Breast epithelium (tissue), 3 donors: ENCODE results near the gene CDCA4.
"Not testable (repeated sequence)": the region's sequence is repeated elsewhere in the genome, so short reads cannot be mapped to it uniquely, and the experiment has no call there.

Source experiments
- CTCF ChIP-seq, 3 donors: fragments of 450-650 bp; IDR thresholded peaks; one replicate each; pipeline ENCODE4 v1.5.1; 2016 to 2017; ENCODE audit warnings: antibody characterized with exemption in 3 of 3, mild to moderate bottlenecking in 3 of 3, moderate library complexity in 3 of 3
- POLR2AphosphoS5 ChIP-seq, 3 donors: sonication (generic); formaldehyde crosslinking; IDR thresholded peaks; one replicate each; pipeline ENCODE4 v1.6.1; 2017; ENCODE audit warnings: antibody characterized with exemption in 3 of 3

DNA sequence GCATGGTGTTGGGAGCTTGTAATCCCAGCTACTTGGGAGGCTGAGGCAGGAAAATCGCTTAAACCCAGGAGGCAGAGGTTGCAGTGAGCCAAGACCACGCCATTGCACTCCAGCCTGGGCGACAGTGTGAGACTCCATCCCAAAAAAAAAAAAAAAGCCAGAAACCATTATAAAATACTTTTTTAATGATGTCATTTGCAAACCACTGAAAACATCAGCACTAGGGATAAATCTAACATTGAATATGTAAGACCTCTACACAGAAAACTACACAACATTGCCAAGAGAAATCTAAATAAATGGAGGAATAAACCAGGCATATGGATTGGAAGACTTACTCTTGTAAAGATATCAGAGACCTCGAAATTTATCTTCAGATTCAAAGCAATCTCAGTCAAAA, 6.8 kb upstream of the CDCA4 start:
- not testable (repeated sequence) for TF ChIP-seq CTCF, POLR2AphosphoS5 (IDR thresholded peaks at IDR 0.05)
